ENCODE data around the gene SLC22A23. TPM values are rescaled to one million over a fixed set of nuclear protein-coding genes. Genes with fewer than 3 reads are reported as not detected.

The SLC22A23 gene
- total and polyA plus RNA-seq, 2 experiments from 2014 or later: 2.4 to 7.3 TPM

- H3K9me2 ChIP-seq (ENCODE audit: insufficient read depth): no peaks in the 10 kb centered on the region
- H3K4me3 ChIP-seq: no peak overlapping the region
- peaks cover 21% of the 10 kb centered on the region for H3K4me1 ChIP-seq (ENCODE audit: insufficient read depth)
- H4K20me1 ChIP-seq (ENCODE audit: insufficient read depth): no peaks in the 10 kb centered on the region
- H3K9ac ChIP-seq: no peak overlapping the region
- no peak for DNase-seq
- peaks cover 20% of the 10 kb centered on the region for H3F3A ChIP-seq (ENCODE audit: insufficient read depth)
- no peaks in the 10 kb centered on the region for H3K9me3 ChIP-seq (ENCODE audit: low read depth)
- TF ChIP-seq EZH2 (IDR thresholded peaks at IDR 0.05; ENCODE audit: insufficient read depth, poor library complexity, severe bottlenecking): no peak
- TF ChIP-seq EZH2phosphoT487 (IDR thresholded peaks at IDR 0.05; ENCODE audit: insufficient read depth, low read depth): no peak
- in situ Hi-C loops (cut with MboI): loop anchor here (10.0 kb wide), 1 partner anchor 707 kb away; no protein-coding TSS in a partner anchor
- 66 to 67% methylated on average over 9 of the region's 9 CpGs for WGBS, 2 experiments (ENCODE audit: low coverage in 1 of 2, low lambda C conversion rate in 2 of 2, missing lambda C conversion rate in 2 of 2)
- H3K27ac ChIP-seq: no peak overlapping the region
- H3K79me2 ChIP-seq (ENCODE audit: insufficient read depth): no peaks in the 10 kb centered on the region
- H3K4me2 ChIP-seq (ENCODE audit: unreplicated experiment): no peak overlapping the region
- no peak overlapping the region for H2AFZ ChIP-seq
- H3K36me3 ChIP-seq (ENCODE audit: low read depth): no peaks in the 10 kb centered on the region
- H3K27me3 ChIP-seq (replicated peaks; ENCODE audit: insufficient read depth): no peaks in the 10 kb centered on the region
These were observed 178.9 kb downstream of the SLC22A23 start for GRCh38 chr6:3277851-3278416.

DNA sequence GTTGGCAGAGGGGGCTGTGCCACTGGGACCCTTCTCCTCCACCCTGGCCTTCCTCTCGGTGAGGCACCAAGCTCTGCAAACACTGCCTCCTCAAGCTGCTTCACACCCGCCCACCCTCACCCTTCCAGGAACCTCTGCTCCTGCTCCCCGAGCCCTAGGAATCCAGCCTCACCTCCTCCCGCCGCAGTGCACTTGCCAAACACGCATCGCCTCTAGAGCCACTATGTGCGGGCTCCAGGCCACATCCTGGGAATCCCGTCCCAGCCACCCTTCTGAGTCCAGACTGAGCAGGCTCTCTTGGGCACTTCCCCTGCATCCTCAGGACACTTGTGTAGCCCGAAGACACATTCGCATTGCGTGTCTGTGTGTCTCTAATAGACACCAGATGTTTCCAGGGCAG is 179.6 kb downstream of the SLC22A23 start:
- Histone ChIP-seq H3K9me2 (ENCODE audit: insufficient read depth) (no peaks in the 10 kb centered on the region), H3K9me3 (ENCODE audit: low read depth) (no peaks in the 10 kb centered on the region), H2AFZ (no peak overlapping the region), H3K9ac (no peak overlapping the region), H3K27ac (no peak overlapping the region), H3K36me3 (ENCODE audit: low read depth) (peaks cover 3% of the 10 kb centered on the region; the same call in 1 of the 2 replicates), H3K27me3 (replicated peaks; ENCODE audit: insufficient read depth) (no peaks in the 10 kb centered on the region), H3K79me2 (ENCODE audit: insufficient read depth) (peaks cover 5% of the 10 kb centered on the region; the same call in 1 of the 2 replicates), H4K20me1 (ENCODE audit: insufficient read depth) (no peaks in the 10 kb centered on the region), H3K4me2 (ENCODE audit: unreplicated experiment) (no peak overlapping the region), H3K4me1 (ENCODE audit: insufficient read depth) (peaks cover 15% of the 10 kb centered on the region), H3F3A (ENCODE audit: insufficient read depth) (peaks cover 13% of the 10 kb centered on the region), H3K4me3 (no peak overlapping the region)
- TF ChIP-seq EZH2phosphoT487 (IDR thresholded peaks at IDR 0.05; ENCODE audit: insufficient read depth, low read depth) (no peak), EZH2 (IDR thresholded peaks at IDR 0.05; ENCODE audit: insufficient read depth, poor library complexity, severe bottlenecking) (no peak)
- peak; percentile 31 for DNase-seq
- in situ Hi-C loops (cut with MboI): loop anchor here (10.0 kb wide), 1 partner anchor 708 kb away; no protein-coding TSS in a partner anchor
- 41 to 48% methylated on average over 11 to 12 of the region's 12 CpGs for WGBS, 2 experiments (ENCODE audit: low coverage in 1 of 2, low lambda C conversion rate in 2 of 2, missing lambda C conversion rate in 2 of 2)

DNA sequence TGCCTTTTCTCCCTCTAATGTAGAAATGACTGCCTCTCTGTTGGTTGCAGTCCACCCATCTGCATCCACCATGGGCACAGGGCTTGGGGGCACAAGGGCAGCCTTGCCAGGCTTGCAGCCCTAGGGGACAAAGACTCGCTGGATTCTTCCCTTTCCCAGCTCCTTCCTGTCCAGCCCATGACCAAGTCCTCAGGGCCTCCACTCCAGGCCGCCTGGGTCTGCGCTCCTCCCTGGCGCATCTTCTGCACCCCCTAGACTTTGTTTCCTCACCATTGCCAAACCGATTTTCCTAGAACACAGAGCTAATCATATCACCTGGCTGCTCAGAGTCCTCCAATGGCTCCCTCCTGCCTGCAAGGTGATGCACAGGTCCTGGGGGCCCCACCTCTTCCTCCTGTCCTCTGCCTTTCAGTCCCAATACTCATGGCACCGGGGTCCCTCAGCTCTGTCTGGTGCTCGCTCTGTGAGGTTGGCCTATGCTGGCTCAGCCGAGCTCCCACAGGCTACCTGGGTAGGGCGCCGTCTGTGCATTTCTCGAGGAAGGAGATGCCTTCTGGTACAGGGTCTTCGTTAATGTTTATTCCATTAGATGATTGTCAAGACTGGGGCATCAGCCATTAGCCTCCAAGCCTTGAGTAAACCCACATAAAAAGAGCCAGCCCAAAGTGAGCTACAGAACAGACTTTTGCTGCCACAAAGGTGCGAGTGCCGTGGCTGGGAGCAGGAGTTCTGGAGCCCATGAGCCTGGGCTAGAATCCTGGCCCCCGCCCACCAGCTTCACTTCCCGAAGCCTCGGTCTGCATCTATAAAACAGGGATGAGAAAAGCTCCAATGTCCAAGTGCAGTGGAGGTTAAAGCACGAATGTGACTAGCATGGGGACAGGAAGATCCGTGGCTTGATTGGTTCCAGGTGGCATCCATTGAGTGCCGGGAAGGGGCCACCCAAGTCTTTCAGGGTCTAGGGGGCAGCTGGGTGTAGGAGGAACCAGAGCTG is 180.4 kb downstream of the SLC22A23 start:
- H3K9me2 ChIP-seq (ENCODE audit: insufficient read depth): no peaks in the 10 kb centered on the region
- peaks cover 5% of the 10 kb centered on the region; the same call in 1 of the 2 replicates for H3K79me2 ChIP-seq (ENCODE audit: insufficient read depth)
- TF ChIP-seq EZH2 (IDR thresholded peaks at IDR 0.05; ENCODE audit: insufficient read depth, poor library complexity, severe bottlenecking) (no peak), EZH2phosphoT487 (IDR thresholded peaks at IDR 0.05; ENCODE audit: insufficient read depth, low read depth) (no peak)
- H3F3A ChIP-seq (ENCODE audit: insufficient read depth): peaks cover 6% of the 10 kb centered on the region
- no peak for DNase-seq
- H3K27me3 ChIP-seq (replicated peaks; ENCODE audit: insufficient read depth): no peaks in the 10 kb centered on the region
- H3K9me3 ChIP-seq (ENCODE audit: low read depth): no peaks in the 10 kb centered on the region
- peaks cover 7% of the 10 kb centered on the region for H3K4me1 ChIP-seq (ENCODE audit: insufficient read depth)
- no peak overlapping the region for H2AFZ ChIP-seq
- 75 to 78% methylated on average over 20 of the region's 20 CpGs for WGBS, 2 experiments (ENCODE audit: low coverage in 1 of 2, low lambda C conversion rate in 2 of 2, missing lambda C conversion rate in 2 of 2)
- H4K20me1 ChIP-seq (ENCODE audit: insufficient read depth): no peaks in the 10 kb centered on the region
- no peak overlapping the region for H3K4me2 ChIP-seq (ENCODE audit: unreplicated experiment)
- H3K36me3 ChIP-seq (ENCODE audit: low read depth): peaks cover 7% of the 10 kb centered on the region; the same call in 1 of the 2 replicates
- no peak overlapping the region for H3K27ac ChIP-seq
- in situ Hi-C loops (cut with MboI): loop anchor here (10.0 kb wide), 1 partner anchor 708 kb away; no protein-coding TSS in a partner anchor
- no peak overlapping the region for H3K4me3 ChIP-seq
- H3K9ac ChIP-seq: no peak overlapping the region
